Hematopoietic multipotent progenitor cell treated with erythropoietin and hydrocortisone succinate and interleukin-3 and kit ligand, for 6 days (in vitro differentiated cells): ENCODE results near the gene KIF11.
"Not testable (repeated sequence)": the region's sequence is repeated elsewhere in the genome, so short reads cannot be mapped to it uniquely, and the experiment has no call there.

ENCODE experiments used
- DNase-seq: peaks from one replicate; pipeline ENCODE4 v3.0.0-alpha.2; 2015

Gene KIF11

GRCh38 chr10:92591550-92592022 is 1.3 kb upstream of the KIF11 start:
- DNase-seq: peak; percentile 96

DNA sequence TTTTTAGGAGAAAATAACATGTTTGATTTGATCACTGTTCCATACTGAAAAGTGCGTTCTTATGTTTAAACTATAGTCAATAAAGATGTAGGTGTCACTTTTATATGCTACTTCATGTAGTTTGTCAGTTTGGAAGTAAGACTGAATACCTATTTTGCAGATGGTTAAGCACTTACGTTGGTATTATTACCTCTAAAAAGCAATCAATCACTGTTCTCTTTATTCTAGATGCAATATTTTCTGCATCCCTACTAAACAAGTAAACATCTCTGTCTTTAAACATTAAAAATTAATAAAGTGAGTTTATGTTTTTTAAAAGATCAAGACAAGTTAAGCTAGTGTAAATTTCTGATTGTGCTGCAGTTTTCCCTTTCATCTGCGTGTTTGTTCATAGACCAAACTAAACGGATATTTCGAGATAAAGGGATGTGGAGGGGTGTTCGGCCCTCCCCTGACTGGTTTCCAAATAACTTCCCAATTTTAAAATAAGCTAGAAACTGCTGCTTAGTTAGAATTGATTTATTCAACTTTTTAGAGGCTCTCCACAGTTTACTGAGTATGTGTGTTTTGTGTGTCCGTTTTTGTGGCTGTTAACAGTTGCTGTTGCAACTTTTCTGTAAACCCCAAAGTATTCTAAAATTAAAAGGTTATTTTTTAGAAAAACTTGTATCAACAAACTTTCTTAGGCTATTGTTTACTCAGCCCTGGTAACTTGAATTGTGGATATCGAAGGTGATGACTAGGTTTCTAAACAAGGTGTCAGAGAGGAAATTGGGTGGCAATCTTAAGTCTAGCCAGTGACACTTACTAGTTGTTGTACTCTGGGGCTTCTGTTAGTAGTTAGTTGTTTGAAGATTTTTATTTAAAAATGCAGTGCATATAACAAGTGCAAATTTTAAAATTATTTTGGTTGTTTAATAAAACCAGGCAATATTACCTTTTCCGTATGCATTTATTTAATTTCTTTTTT is 974 bp downstream of the KIF11 start:
- DNase-seq: peak; percentile 37

DNA sequence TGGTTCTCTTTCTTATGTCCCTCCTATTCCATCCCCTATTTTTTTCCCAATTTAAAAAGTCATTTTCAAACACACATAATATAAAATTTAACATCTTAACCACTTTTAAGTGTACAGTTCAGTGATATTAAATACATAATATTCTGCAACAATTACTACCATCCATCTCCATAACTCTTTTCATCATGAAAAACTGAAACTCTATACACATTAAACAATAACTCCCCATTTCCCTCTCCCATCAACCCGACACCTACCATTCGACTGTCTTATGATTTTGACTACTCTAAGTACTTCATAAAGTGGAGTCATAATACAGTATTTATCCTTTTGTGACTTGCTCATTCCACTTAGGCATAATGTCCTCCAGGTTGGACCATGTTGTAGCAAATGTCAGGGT is 2.6 kb downstream of the KIF11 start:
- DNase-seq: no peak

- no peak for DNase-seq
Observed at GRCh38 chr10:92598321-92598720, 5.4 kb downstream of the KIF11 start.

GRCh38 chr10:92604841-92605240 is 11.9 kb downstream of the KIF11 start:
- no peak for DNase-seq

- no peak for DNase-seq
Observed at GRCh38 chr10:92615515-92615914, 22.6 kb downstream of the KIF11 start.

DNA sequence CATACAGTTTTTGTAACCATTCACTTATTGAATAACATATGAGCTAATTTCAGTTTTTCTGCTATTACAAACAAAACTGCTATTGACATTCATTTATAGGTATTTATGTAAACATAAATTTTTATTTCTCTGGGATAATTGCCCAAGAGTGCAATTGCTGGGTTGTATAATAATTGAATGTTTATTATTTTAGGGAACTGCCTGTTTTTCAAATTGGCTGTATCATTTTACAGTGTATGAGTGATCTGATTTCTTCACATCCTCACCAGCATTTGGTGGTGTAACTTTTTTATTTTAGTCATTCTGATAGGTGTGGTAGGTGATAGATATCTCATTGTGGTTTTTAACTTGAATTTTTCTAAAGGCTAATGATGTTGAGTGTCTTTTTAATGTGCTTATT is 26.4 kb downstream of the KIF11 start:
- no peak for DNase-seq

- no peak for DNase-seq
Observed at GRCh38 chr10:92627845-92628480, 35.0 kb downstream of the KIF11 start.

DNA sequence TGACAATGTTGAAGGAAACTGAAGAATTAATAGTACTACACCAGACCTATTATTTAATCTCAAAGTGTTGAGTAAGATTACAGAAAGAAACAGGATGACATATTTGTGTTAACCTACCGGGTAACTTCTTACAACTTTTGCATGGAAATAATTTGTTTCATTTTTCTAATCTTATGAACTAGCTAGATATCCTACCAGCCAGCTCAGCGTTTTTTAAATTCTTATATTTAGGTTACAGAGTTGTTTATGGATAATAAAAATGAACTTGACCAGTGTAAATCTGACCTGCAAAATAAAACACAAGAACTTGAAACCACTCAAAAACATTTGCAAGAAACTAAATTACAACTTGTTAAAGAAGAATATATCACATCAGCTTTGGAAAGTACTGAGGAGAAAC is 37.0 kb downstream of the KIF11 start:
- no peak for DNase-seq

DNA sequence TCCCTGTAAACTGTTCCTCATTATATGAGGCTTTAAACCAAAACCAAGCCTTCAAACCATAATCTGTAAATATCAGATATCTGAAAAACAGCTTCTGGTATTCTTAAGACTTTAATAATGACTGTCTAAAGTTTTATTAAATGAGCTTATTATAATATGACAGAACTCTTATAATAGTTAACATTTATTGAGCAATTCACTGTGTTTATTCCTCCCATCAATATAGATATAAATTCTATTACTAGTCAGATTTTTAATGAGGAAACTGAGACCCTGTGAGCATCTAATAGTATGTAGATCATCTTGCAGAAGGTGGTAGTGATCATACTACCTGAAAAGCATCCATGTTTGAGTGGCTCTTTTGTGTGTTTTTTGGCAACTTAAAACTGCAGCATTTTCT is 45.1 kb downstream of the KIF11 start:
- no peak for DNase-seq

GRCh38 chr10:92640107-92640506 is 47.2 kb downstream of the KIF11 start:
- DNase-seq: no peak

DNA sequence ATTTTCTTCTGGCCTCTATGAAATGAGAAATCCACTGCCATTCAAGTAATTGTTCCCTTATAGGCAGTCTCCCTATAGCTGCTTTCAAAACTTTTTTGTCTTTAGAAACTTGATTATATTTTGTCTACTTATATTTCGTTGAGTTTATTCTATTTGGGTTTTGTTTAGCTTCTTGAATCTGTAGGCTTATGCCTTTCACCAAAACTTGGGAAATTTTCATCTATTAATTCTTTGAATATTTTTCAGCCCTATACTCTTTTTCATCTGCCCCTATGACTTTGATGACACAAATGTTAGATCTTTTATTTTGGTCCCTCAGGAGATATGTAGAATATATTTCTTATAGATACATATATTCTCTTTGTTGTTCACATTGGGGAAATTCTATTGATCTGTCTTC is 48.6 kb downstream of the KIF11 start:
- DNase-seq: no peak

GRCh38 chr10:92644921-92645320 is 52.0 kb downstream of the KIF11 start:
- no peak for DNase-seq

DNA sequence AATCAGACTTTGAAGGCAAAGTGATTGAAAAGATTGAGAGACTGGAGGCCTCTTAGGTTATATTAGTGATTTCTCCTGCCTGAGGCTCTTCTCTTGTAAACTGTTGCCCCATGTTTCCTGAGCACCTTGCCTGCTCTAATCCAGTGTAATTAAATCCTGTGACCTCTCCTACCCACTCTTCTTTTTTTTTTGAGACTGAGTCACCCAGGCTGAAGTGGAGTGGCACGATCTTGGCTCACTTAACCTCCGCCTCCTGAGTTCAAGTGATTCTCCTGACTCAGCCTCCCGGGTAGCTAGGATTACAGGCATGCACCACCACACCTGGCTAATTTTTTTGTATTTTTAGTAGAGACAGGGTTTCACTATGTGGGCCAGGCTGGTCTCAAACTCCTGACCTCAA is 57.9 kb downstream of the KIF11 start:
- not testable (repeated sequence) for DNase-seq

DNA sequence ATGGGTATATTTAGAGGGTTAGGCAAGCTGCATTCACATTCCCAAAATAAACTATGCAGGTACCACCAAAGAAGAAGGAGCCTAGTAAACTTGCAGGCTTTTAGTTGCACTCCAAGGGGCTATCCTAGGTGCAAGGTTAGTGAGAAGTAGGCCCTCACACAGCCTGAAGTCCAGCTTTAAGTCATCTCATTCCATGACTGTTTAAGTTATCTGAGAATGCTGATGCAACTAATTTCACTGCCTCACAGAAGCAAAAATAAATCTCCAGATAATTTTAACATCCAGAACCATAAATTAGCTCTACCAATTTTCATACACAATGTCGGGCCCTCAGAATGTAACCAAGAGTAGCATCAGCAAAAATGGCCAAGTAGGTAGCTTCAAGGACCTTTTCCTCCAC is 62.5 kb downstream of the KIF11 start:
- no peak for DNase-seq

- peak; percentile 19 for DNase-seq
Observed at GRCh38 chr10:92656266-92656961, 63.5 kb downstream of the KIF11 start.

- no peak for DNase-seq
Observed at GRCh38 chr10:92657024-92657423, 64.1 kb downstream of the KIF11 start.

GRCh38 chr10:92662848-92663247 is 69.9 kb downstream of the KIF11 start:
- peak; percentile 36 for DNase-seq

DNA sequence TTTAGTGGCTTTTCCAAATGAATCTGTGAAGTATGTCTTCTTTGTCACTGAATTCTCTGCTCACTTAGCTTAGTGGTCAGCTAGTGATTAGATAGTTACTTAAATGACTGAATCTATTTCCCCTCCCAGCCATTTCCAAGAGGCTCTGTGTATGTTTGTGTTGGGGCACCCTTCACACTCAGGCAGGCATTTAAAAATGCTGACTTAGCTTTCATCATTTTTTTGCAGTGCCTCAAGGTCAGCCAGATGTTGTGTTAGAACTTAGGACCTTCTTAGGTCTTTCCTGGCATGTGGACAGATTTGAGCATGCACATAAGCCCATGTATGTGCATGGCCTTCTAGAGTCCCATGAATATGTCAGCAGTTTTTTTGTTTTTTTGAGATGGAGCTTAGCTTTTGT is 71.4 kb downstream of the KIF11 start:
- no peak for DNase-seq

- DNase-seq: no peak
Observed at GRCh38 chr10:92667078-92667477, 74.1 kb downstream of the KIF11 start.

DNA sequence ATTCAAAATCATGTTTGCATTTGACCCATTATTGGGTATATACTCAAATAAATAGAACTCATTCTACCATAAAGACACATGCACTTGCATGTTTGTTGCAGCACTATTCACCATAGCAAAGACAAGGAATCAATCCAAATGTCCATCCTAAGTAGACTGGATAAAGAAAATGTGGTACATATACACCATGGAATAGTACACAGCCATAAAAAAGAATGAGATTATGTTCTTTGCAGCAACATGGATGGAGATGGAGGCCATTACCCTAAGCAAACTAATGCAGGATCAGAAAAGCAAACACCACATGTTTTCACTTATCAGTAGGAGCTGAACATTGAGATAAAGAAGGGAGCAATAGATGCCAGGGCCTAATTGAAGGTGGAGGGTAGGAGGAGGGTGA is 84.8 kb downstream of the KIF11 start:
- no peak for DNase-seq

DNA sequence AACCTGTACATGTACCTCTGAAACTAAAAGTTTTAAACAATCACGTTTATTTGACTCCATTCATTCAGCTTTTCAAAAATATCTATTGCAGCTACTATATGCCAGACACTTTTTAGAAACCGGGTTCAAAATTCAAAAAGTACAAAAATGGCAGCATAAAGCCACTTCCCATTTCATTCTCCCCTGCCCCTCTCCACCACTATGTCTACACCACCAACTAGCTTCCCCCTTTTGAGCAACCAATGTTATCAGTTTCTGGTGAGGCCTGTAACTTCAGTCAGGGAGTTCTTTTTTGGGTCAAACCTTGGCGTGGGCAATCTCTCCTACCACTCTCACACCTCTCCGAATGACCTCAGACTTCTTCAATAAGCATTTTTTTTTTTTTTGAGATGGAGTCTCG is 85.3 kb downstream of the KIF11 start:
- DNase-seq: peak; percentile 20

GRCh38 chr10:92681306-92681834 is 88.4 kb downstream of the KIF11 start:
- no peak for DNase-seq
